GOT3 (cell line): ENCODE data around the gene PSMB11.

Source experiments
- DNase-seq: peaks from one replicate; lab custom pipeline; 2025; ENCODE audit warnings: mixed read lengths; lab: John Stamatoyannopoulos, UW

The PSMB11 gene

GRCh38 chr14:23060536-23061260 lies 18.7 kb downstream of the PSMB11 start:
- no peak for DNase-seq

GRCh38 chr14:23062002-23062401 lies 20.0 kb downstream of the PSMB11 start:
- no peak for DNase-seq

GRCh38 chr14:23063601-23064000 lies 21.6 kb downstream of the PSMB11 start:
- DNase-seq: no peak

- no peak for DNase-seq
Observed at GRCh38 chr14:23066368-23066767, 24.4 kb downstream of the PSMB11 start.

GRCh38 chr14:23066855-23067744 lies 25.1 kb downstream of the PSMB11 start:
- no peak for DNase-seq

- no peak for DNase-seq
Observed at GRCh38 chr14:23067847-23068788, 26.1 kb downstream of the PSMB11 start.

- no peak for DNase-seq
Observed at GRCh38 chr14:23068789-23069412, 26.9 kb downstream of the PSMB11 start.

GRCh38 chr14:23069413-23069806 lies 27.4 kb downstream of the PSMB11 start:
- DNase-seq: no peak

GRCh38 chr14:23070262-23071129 lies 28.5 kb downstream of the PSMB11 start:
- DNase-seq: no peak

GRCh38 chr14:23071244-23071920 lies 29.4 kb downstream of the PSMB11 start:
- no peak for DNase-seq

- no peak for DNase-seq
Observed at GRCh38 chr14:23071921-23072539, 30.0 kb downstream of the PSMB11 start.

GRCh38 chr14:23074906-23075305 lies 32.9 kb downstream of the PSMB11 start:
- DNase-seq: no peak

GRCh38 chr14:23076785-23077408 lies 34.9 kb downstream of the PSMB11 start:
- no peak for DNase-seq

GRCh38 chr14:23077962-23078361 lies 36.0 kb downstream of the PSMB11 start:
- DNase-seq: no peak

GRCh38 chr14:23078692-23079116 lies 36.7 kb downstream of the PSMB11 start:
- no peak for DNase-seq

- DNase-seq: no peak
Observed at GRCh38 chr14:23079716-23080115, 37.7 kb downstream of the PSMB11 start.

- DNase-seq: no peak
Observed at GRCh38 chr14:23080474-23080873, 38.5 kb downstream of the PSMB11 start.

GRCh38 chr14:23085458-23085857 lies 43.4 kb downstream of the PSMB11 start:
- no peak for DNase-seq

- no peak for DNase-seq
Observed at GRCh38 chr14:23086565-23086964, 44.6 kb downstream of the PSMB11 start.
